GM12878 (cell line): Measurements from ENCODE around the gene PMM1. TPM values are rescaled to one million over a fixed set of nuclear protein-coding genes. Genes with fewer than 3 reads are reported as not detected.

ENCODE experiments used
- ATAC-seq: fragments of 200-7000 bp; cut with Tn5 transposase; 3 replicates; pipeline ENCODE4 v1.9.1; 2020; ENCODE audit warnings: mild to moderate bottlenecking, moderate library complexity
- BruUV-seq: library from RNA; stranded (reverse); fragments of 400-500 nt; replicated peaks from 2 replicates; lab custom pipeline; 2021; lab: Mats Ljungman, UMichigan
- CTCF ChIA-PET: fragments of 300-600 bp; sonication (Branson Sonifier 250); formaldehyde crosslinking; extraction: SDS; loops from one replicate; lab custom pipeline; 2021; ENCODE audit warnings: inconsistent platforms; lab: Yijun Ruan, JAX
- POLR2A ChIA-PET: fragments of 350-600 bp; formaldehyde crosslinking; extraction: SDS; loops from one replicate; lab custom pipeline; 2021; ENCODE audit warnings: inconsistent platforms; lab: Charles Lee
- RAD21 ChIA-PET: fragments of 300-600 bp; sonication (Branson Sonifier 250); formaldehyde crosslinking; loops from one replicate; lab custom pipeline; 2023; ENCODE audit warnings: antibody characterized with exemption; ENCODE audit not compliant: unreplicated experiment; lab: Charles Lee
- SMC1A ChIA-PET: fragments of 300-600 bp; sonication (Branson Sonifier 250); formaldehyde crosslinking; loops from one replicate; lab custom pipeline; 2023; ENCODE audit not compliant: unreplicated experiment, uncharacterized antibody; lab: Charles Lee
- DNase-seq: peaks from one replicate; pipeline ENCODE4 v3.0.0-alpha.2; 2011; ENCODE audit warnings: low read depth, low spot score
- FAIRE-seq: peaks from 3 replicates; lab custom pipeline; 2011; peaks lifted over from hg19 to GRCh38; lab: Jason Lieb, UNC
- H2AFZ ChIP-seq: 2 replicates; pipeline ENCODE4 v1.6.0; 2011; ENCODE audit warnings: low read depth, low read length, control low read depth; ENCODE audit not compliant: control insufficient read depth
- H3K27ac ChIP-seq: 2 replicates; pipeline ENCODE4 v1.5.1; 2011; ENCODE audit warnings: control low read depth; ENCODE audit not compliant: control insufficient read depth, insufficient read depth
- H3K27me3 ChIP-seq, 2 experiments: replicated peaks in 1 of 2; 2 replicates each; pipeline versions ENCODE4 v1.6.0 to v1.6.1; 2011; ENCODE audit warnings: low read length in 1 of 2; ENCODE audit not compliant: control insufficient read depth in 2 of 2, insufficient read depth in 2 of 2
- H3K36me3 ChIP-seq, 2 experiments: 2 replicates each; pipeline ENCODE4 v1.5.1; 2011; ENCODE audit warnings: low read length in 1 of 2; ENCODE audit not compliant: control insufficient read depth in 2 of 2, insufficient read depth in 2 of 2
- H3K4me1 ChIP-seq: 2 replicates; pipeline ENCODE4 v1.6.1; 2011; ENCODE audit warnings: mild to moderate bottlenecking, low read length, moderate library complexity, mixed read lengths; ENCODE audit not compliant: control insufficient read depth, insufficient read depth
- H3K4me2 ChIP-seq: 2 replicates; pipeline ENCODE4 v1.6.0; 2011; ENCODE audit warnings: control low read depth; ENCODE audit not compliant: control insufficient read depth, insufficient read depth
- H3K4me3 ChIP-seq: fragments of 200-600 bp; sonication (generic); 2 replicates; pipeline ENCODE4 v1.5.1; 2016
- H3K79me2 ChIP-seq: 2 replicates; pipeline ENCODE4 v1.6.0; 2011; ENCODE audit warnings: low read length; ENCODE audit not compliant: control insufficient read depth, insufficient read depth
- H3K9ac ChIP-seq: 2 replicates; pipeline ENCODE4 v1.8.0; 2011; ENCODE audit warnings: low read length, control low read depth, mixed read lengths; ENCODE audit not compliant: control insufficient read depth, insufficient read depth
- H3K9me3 ChIP-seq: replicated peaks from 3 replicates; pipeline ENCODE4 v1.5.1; 2011; ENCODE audit warnings: mild to moderate bottlenecking, low read length; ENCODE audit not compliant: control insufficient read depth, insufficient read depth
- H4K20me1 ChIP-seq: 2 replicates; pipeline ENCODE4 v1.6.0; 2011; ENCODE audit not compliant: control insufficient read depth, insufficient read depth
- BCLAF1 ChIP-seq: fragments of 450-650 bp; IDR thresholded peaks from 2 replicates; pipeline ENCODE4 v1.6.1; 2017; ENCODE audit warnings: antibody characterized with exemption, mild to moderate bottlenecking, moderate library complexity
- BMI1 ChIP-seq: fragments of 450-650 bp; IDR thresholded peaks from 2 replicates; pipeline ENCODE4 v1.6.1; 2016; ENCODE audit warnings: mild to moderate bottlenecking, moderate library complexity, borderline replicate concordance
- CBX3 ChIP-seq: fragments of 200-600 bp; sonication (generic); IDR thresholded peaks from 2 replicates; pipeline ENCODE4 v1.6.1; 2016; ENCODE audit warnings: low read depth, borderline replicate concordance
- CBX5 ChIP-seq: sonication (generic); IDR thresholded peaks from 2 replicates; pipeline ENCODE4 v1.6.1; 2016; ENCODE audit warnings: low read depth, moderate library complexity, mild to moderate bottlenecking, inconsistent platforms
- CTCF ChIP-seq, 3 experiments: IDR thresholded peaks in 2 of 3; conservative IDR thresholded peaks in 1 of 3; 2 replicates each; pipeline ENCODE4 v1.5.1; 2011; ENCODE audit warnings: low read depth in 3 of 3, low read length in 3 of 3, mild to moderate bottlenecking in 3 of 3, control low read depth in 2 of 3, moderate library complexity in 2 of 3, inconsistent platforms in 1 of 3, mixed read lengths in 1 of 3; ENCODE audit not compliant: control insufficient read depth in 2 of 3, insufficient read depth in 1 of 3; ENCODE audit errors: extremely low read depth in 1 of 3
- DPF2 ChIP-seq: fragments of 450-650 bp; IDR thresholded peaks from 2 replicates; pipeline ENCODE4 v1.6.1; 2017; ENCODE audit warnings: mild to moderate bottlenecking
- HDAC6 ChIP-seq: fragments of 200-600 bp; sonication (generic); IDR thresholded peaks from one replicate; pipeline ENCODE4 v1.8.0; 2017; ENCODE audit warnings: antibody characterized with exemption; ENCODE audit not compliant: unreplicated experiment
- JUNB ChIP-seq: IDR thresholded peaks from 2 replicates; pipeline ENCODE4 v1.6.1; 2016; ENCODE audit warnings: antibody characterized with exemption, mild to moderate bottlenecking
- MTA3 ChIP-seq: IDR thresholded peaks from 2 replicates; pipeline ENCODE4 v1.6.1; 2012; ENCODE audit warnings: low read length, inconsistent platforms, borderline replicate concordance
- NFYA ChIP-seq: IDR thresholded peaks from 2 replicates; pipeline ENCODE4 v1.6.1; 2011; ENCODE audit warnings: low read depth, mild to moderate bottlenecking, low read length, improper control_type of control experiment, borderline replicate concordance
- PAX8 ChIP-seq: fragments of 450-650 bp; IDR thresholded peaks from 2 replicates; pipeline ENCODE4 v1.6.1; 2017; ENCODE audit warnings: mild to moderate bottlenecking, moderate library complexity
- SKIL ChIP-seq: fragments of 450-650 bp; IDR thresholded peaks from 2 replicates; pipeline ENCODE4 v1.6.1; 2017; ENCODE audit warnings: mild to moderate bottlenecking, low read depth, inconsistent platforms; ENCODE audit not compliant: poor library complexity, severe bottlenecking
- SREBF2 ChIP-seq: IDR thresholded peaks from 2 replicates; pipeline ENCODE4 v1.6.1; 2012; ENCODE audit warnings: mild to moderate bottlenecking, low read length
- ZBTB11 ChIP-seq: fragments of 450-650 bp; formaldehyde crosslinking; IDR thresholded peaks from 2 replicates; pipeline ENCODE4 v1.5.0; 2022; ENCODE audit warnings: mild to moderate bottlenecking, missing genetic modification characterization
- WGBS: methylation state at CpG from one replicate; pipeline ENCODE4 v1.1.6; 2016; ENCODE audit warnings: low lambda C conversion rate; ENCODE audit not compliant: insufficient replicate concordance, insufficient coverage; ENCODE audit errors: missing lambda C conversion rate; 5-methylcytosine and 5-hydroxymethylcytosine counted together
- in situ Hi-C: fragments of 300-500 bp; cut with MboI; formaldehyde crosslinking; loops from 9 replicates; pipeline ENCODE4 v1.14.3; 2018; ENCODE audit warnings: mixed read lengths
- intact Hi-C: fragments of 100-400 bp; cut with micrococcal nuclease; formaldehyde crosslinking; loops from one replicate; pipeline ENCODE4 v1.14.2; 2022; ENCODE audit not compliant: unreplicated experiment
- polyA plus RNA-seq, 11 experiments: library from polyadenylated mRNA; depleted of rRNA in 4 of 11; unstranded in 6 of 11; stranded (reverse) in 5 of 11; fragments of >200 nt; fragmentation: Nextera tagmentation in 4 of 11; fragmentation: Illumina TruSeq in 1 of 11; extraction: Ambion mirVana in 4 of 11; extraction: Trizol in 1 of 11; gene quantifications; 1 replicate in 1 of 11; 2 replicates in 10 of 11; pipeline versions ENCODE4 v1.2.1 to v1.2.3, GENCODE V29; 2011 to 2016; ENCODE audit warnings: inconsistent platforms in 2 of 11, missing spikeins in 2 of 11, low read depth in 1 of 11
- total RNA-seq, 4 experiments: library from RNA; depleted of rRNA in 3 of 4; stranded (reverse); fragments of >200 nt in 3 of 4; fragmentation: Illumina TruSeq in 1 of 4; extraction: Trizol in 1 of 4; gene quantifications; 2 replicates each; pipeline versions ENCODE4 v1.2.1 to v1.2.3, GENCODE V29; 2013 to 2021

Gene PMM1
- total and polyA plus RNA-seq, 10 of the 15 experiments (the other 5 are each of a cell fraction or from before 2014, with no cell fraction given), result 8.2 to 32.2 (median 16.9) TPM

GRCh38 chr22:41542224-41542623, 47.4 kb downstream of the PMM1 start:
- no peaks in the 10 kb centered on the region for H3K4me1 ChIP-seq
- H3K36me3 ChIP-seq, result peaks cover 7 to 11% of the 10 kb centered on the region in 2 experiments
- H3K4me2 ChIP-seq, result peak overlapping the region; percentile 94
- CTCF ChIA-PET, result interaction anchor here (0.9 to 5.0 kb wide), 7 partner anchors 10 to 139 kb away, joined by 3 to 46 read pairs (median 8); partner anchors contain the start of gene PMM1
- in situ Hi-C loops (no loop called here), intact Hi-C loops (loop anchor here (5.0 kb wide), 1 partner anchor 55 kb away; no protein-coding TSS in a partner anchor)
- no TSS peak for BruUV-seq
- no peak overlapping the region for H3K27ac ChIP-seq
- SMC1A ChIA-PET, result interaction anchor here (1.6 to 2.8 kb wide), 2 partner anchors 48 to 55 kb away, joined by 8 to 15 read pairs; partner anchors contain the start of gene PMM1
- DNase-seq, result no peak
- 0 out of 2 replicates have a peak, but pooled peaks cover 3% of the 10 kb centered on the region for H4K20me1 ChIP-seq
- H3K27me3 ChIP-seq, result no peaks in the 10 kb centered on the region
- FAIRE-seq, result no peak
- RAD21 ChIA-PET, result interaction anchor here (0.6 kb wide), 1 partner anchor 144 kb away, joined by 3 read pairs; no protein-coding TSS in a partner anchor
- no peaks in the 10 kb centered on the region for H3K9me3 ChIP-seq
- ATAC-seq, result no peak
- H3K4me3 ChIP-seq, result peak overlapping the region; percentile 88
- H3K79me2 ChIP-seq, result peaks cover 42% of the 10 kb centered on the region
- H3K9ac ChIP-seq, result no peak overlapping the region
- POLR2A ChIA-PET, result interaction anchor here (1.0 kb wide), 1 partner anchor 39 kb away, joined by 3 read pairs; no protein-coding TSS in a partner anchor
- no peak overlapping the region for H2AFZ ChIP-seq
- WGBS, result 83% methylated on average over 4 of the region's 4 CpGs
- TF ChIP-seq MTA3 (no peak), BMI1 (no peak), JUNB (no peak), HDAC6 (no peak), SKIL (no peak), NFYA (no peak), CBX5 (no peak), PAX8 (no peak), ZBTB11 (CRISPR knock-in tag) (no peak), CTCF (IDR thresholded peaks at IDR 0.05 in 2 of 3, conservative IDR thresholded peaks at IDR 0.05 in 1 of 3; ENCODE audit: control insufficient read depth in 2 of 3, extremely low read depth in 1 of 3, insufficient read depth in 1 of 3, low read depth in 3 of 3, low read length in 3 of 3) (no peak), BCLAF1 (no peak), SREBF2 (no peak), CBX3 (no peak), DPF2 (no peak)
